Fibroblast of villous mesenchyme (primary cell): ENCODE data around the gene MOB3C. TPM values are rescaled to one million over a fixed set of nuclear protein-coding genes. Genes with fewer than 3 reads are reported as not detected.

Source experiments
- DNase-seq: peaks from one replicate; pipeline ENCODE4 v3.0.0-alpha.2; 2010; ENCODE audit warnings: low read depth
- H3K4me3 ChIP-seq: 2 replicates; pipeline ENCODE4 v1.5.1; 2011; ENCODE audit warnings: low read depth, mild to moderate bottlenecking, low read length
- total RNA-seq: library from RNA; depleted of rRNA; stranded (reverse); fragments of >200 nt; gene quantifications from 2 replicates; pipeline ENCODE4 v1.2.3, GENCODE V29; 2012
- TF ChIP-seq, protein P1 (sequence below): IDR thresholded peaks from 2 replicates; pipeline ENCODE4 v1.5.1; 2012; ENCODE audit warnings: low read depth, mild to moderate bottlenecking, low read length; ENCODE audit not compliant: insufficient read depth

MOB3C gene
- total RNA-seq, 1 donor = 8.6 TPM

DNA sequence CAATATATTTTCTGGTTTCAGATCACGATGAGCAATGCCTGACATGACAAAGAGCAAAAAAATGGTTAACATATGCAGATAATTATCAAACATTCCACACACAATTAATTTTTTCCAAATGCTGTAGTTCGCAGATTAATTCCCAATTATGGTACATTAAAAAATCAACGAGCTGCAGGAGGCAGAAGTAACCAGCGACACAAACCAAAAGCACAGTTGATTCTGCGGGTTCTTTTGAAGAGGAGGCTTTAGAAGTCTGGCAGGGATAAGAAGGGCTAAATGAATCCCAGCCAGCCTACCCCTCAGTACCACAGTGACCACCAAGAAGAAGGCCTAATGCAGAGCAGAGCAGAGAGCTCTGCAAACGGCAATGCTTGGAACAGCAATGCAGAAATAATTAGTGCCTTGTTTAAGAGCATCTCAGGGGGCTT, 48.1 kb downstream of the MOB3C start:
- TF ChIP-seq, protein P1, sequence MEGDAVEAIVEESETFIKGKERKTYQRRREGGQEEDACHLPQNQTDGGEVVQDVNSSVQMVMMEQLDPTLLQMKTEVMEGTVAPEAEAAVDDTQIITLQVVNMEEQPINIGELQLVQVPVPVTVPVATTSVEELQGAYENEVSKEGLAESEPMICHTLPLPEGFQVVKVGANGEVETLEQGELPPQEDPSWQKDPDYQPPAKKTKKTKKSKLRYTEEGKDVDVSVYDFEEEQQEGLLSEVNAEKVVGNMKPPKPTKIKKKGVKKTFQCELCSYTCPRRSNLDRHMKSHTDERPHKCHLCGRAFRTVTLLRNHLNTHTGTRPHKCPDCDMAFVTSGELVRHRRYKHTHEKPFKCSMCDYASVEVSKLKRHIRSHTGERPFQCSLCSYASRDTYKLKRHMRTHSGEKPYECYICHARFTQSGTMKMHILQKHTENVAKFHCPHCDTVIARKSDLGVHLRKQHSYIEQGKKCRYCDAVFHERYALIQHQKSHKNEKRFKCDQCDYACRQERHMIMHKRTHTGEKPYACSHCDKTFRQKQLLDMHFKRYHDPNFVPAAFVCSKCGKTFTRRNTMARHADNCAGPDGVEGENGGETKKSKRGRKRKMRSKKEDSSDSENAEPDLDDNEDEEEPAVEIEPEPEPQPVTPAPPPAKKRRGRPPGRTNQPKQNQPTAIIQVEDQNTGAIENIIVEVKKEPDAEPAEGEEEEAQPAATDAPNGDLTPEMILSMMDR = no peak
- H3K4me3 ChIP-seq = no peak overlapping the region
- no peak for DNase-seq

- no peak for DNase-seq
These were observed 53.3 kb downstream of the MOB3C start for GRCh38 chr1:46563341-46563740.

DNA sequence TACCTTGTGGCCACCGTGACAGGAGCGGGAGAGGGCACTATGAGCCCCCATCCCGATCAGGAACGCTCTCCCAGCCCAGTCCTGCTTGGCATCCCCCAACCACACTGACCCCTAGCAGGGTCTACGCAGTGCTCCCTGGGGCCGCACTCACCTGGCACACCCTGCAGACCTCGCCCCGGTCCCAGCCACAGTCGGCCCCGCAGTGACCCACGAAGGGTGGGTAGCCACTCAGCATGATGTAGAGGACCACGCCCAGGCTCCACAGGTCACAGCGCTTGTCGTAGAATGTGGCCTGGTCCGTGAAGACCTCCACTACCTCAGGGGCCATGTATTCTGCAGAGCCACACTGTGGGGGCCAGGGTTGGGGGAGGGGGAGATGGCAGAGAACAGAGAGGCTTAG, 54.1 kb downstream of the MOB3C start:
- DNase-seq = no peak
- H3K4me3 ChIP-seq = no peak overlapping the region
- TF ChIP-seq, protein P1 = no peak

More at GRCh38 chr1:46563341-46563740, 53.3 kb downstream of the MOB3C start:
- no peak overlapping the region for H3K4me3 ChIP-seq
- TF ChIP-seq, protein P1 = no peak

DNA sequence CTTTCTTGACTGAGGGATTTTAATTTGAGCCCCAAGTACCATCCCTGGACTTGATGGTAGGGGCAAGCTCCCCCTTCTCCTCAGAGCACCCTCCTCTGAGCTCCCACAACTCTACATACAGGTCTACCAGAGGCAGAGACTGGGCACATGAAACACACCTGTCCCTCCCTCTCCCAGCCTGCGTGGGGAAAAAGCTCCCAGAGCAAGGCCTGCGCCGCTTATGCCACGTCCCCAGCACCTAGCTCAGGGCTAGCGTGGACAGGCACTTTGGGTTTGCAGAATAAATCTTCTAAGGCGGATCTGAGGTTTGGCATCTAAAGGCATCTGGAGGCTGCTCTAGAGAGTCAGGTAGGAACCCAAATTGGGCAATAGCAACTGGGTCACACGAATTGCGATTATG, 57.6 kb downstream of the MOB3C start:
- H3K4me3 ChIP-seq = no peak overlapping the region
- TF ChIP-seq, protein P1 = no peak
- DNase-seq = no peak

DNA sequence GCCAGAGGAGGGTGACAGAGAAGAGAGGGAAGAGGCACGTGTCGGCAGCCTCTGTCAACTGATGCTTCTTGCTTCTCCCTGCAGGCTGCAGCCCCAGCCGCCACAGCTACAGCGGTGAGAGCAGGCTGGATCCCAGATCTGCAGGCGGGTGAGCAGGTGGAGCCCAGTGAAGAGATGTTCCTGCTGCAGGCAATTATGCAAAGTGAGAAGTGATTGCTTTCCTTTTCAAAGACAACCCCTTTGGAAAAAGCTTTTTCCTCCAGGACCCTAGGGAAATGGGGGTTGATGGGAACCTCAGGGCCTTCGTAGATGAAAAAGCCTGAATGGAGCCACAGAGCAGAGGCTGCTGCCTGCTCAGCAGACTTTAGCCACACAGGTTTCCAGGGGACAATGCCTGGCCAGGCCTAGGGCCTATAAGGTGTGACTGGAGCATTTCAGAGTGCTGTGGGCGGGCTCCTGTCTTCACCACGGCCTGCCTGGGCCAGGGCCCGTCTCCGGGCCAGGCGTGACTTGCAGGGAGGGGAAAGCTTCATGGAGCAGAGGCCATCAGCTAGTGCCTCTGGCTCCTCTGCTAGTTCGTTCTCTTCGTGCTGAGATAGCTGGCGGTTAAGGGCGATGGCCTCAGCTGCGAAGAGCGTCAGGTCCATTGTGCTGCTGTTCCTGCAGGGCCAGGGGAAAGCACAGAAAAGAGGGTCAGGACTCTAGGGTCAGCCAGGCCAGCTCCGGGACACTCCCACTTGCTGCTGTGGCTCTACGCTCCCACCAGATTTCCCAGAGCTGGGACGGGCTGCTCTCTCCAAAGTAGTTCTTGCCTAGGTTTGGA, 58.3 kb downstream of the MOB3C start:
- no peak overlapping the region for H3K4me3 ChIP-seq
- TF ChIP-seq, protein P1 = no peak
- DNase-seq = no peak

Other genes with a start within 250 kb of the MOB3C start
- 0.64 and 0.86 TPM in 2 replicates for gene FAAH, start 222.5 kb downstream of the MOB3C start, total RNA-seq
- not detected in 2 replicates for gene DMBX1, start 127.0 kb downstream of the MOB3C start, total RNA-seq
- not detected in 2 replicates for gene KNCN, start 65.2 kb downstream of the MOB3C start, total RNA-seq
- gene MKNK1, start 12.5 kb downstream of the MOB3C start, total RNA-seq = 14.7 and 19.6 TPM in 2 replicates
- 43.8 and 66.1 TPM in 2 replicates for gene ATPAF1, start 51.6 kb upstream of the MOB3C start, total RNA-seq
- under 0.01 TPM in 1 of 2 replicates, not detected in the other for gene TEX38, start 55.0 kb upstream of the MOB3C start, total RNA-seq
- 58.3 and 64.3 TPM in 2 replicates for gene EFCAB14, start 102.3 kb upstream of the MOB3C start, total RNA-seq
- gene CYP4B1, start 182.2 kb upstream of the MOB3C start, total RNA-seq = not detected in 2 replicates